ENCODE measurements around the gene RPL19.
"Not testable (repeated sequence)": the region's sequence is repeated elsewhere in the genome, so short reads cannot be mapped to it uniquely, and the experiment has no call there.

RPL19 gene

DNA sequence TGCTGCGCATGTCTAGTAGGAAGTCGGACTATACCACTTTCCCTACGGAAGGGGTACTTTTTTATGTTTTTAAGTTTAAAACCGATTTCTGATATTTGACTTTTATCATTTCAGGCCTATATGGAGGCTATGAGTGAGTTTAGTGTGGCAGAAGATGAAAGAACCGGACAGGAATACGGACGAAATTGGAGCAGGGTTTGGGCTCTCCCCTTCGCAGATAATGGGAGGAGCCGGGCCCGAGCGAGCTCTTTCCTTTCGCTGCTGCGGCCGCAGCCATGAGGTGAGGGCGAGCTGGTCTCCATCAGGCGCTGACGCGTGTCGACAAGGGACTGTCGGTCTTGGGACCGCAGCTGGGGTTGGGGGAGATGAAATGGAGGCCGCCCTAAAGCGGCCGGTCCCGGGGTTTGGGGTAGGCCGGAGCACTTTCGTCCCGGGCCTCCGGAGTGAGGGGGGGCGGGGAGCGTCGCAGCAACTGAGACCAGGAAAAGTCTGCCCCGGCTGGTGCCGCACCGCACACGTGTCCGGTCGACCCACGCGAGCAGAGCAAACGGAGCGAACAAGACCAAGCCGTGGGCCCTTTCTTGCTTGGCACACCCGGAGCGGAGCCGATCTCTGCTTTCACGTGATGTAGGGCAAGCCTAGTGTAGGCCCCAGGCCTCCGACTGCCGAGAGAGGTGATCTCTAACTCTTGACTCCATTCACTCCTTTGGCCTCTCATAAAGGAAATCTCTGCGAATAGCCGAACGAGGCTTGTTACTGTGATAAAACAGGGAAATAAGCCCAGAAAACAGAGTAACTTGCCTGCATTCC is at the start of gene RPL19:
Gene RPL19, plus strand, starts transcription at position 214 of the 810 bp plus-strand sequence. Its CDS starts 62 bp downstream, at position 276.
- DNase-seq = no peak

DNA sequence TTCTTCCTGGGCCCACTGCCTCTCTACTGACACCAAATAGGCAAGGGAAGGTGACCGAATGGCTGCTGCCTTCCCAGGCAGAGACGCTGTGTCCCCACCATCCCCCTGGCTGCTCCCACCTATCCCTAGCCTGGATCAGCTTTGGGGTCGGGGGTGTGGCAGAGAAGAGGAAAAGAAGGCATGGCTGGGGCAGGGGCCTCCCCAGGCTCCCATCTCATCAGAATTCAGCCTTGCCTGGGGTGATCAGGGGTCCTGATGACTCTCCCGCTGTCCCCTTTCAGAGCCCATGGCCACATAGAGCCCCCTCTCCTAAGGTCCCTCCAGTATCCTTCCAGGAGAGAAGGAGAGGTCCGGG is 49.3 kb upstream of the RPL19 start:
- no peak for DNase-seq

DNA sequence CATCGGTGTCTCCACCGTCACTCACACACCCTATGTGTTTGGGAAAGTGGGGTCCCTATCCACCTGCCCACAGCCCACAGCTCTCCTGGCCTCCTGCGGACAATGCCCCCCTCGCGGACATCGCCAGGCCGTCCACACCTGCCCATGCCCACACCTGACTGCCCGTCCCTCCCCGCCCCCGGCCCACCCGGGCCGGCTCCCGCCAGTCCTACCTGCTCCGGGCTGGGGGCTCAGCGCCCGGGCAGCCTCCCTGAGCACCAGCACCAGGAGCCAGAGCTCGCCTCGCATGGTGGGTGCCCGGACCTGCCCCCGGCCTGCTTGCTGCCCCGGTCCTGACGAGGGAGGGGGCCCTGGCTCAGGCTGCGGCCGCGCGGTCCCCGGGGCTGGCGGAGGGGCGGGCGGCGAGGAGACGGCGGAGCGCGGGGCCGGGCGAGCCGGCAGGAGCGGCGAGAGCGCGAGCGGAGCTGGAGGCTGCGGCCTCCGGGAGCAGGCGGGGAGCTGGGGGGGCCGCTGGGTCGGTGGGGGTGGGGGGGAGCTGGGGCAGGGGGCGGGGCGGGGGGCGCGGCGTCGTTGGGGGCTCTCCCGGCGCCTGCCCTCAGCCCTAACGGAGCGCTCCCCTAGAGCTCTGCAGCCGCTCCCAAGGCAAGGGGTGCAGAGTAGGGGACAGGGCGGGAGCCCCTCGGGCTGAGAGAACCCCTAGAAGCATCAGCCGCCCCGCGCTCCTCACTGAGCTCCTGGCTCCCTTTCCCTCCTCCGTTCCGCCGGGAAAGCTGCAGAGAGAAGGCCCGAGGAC is 48.7 kb upstream of the RPL19 start, which contains the start of gene PLXDC1:
Gene PLXDC1, minus strand, starts transcription at position 488 of the 793 bp plus-strand sequence. Its CDS starts 200 bp downstream, at position 288.
- no peak for DNase-seq

DNA sequence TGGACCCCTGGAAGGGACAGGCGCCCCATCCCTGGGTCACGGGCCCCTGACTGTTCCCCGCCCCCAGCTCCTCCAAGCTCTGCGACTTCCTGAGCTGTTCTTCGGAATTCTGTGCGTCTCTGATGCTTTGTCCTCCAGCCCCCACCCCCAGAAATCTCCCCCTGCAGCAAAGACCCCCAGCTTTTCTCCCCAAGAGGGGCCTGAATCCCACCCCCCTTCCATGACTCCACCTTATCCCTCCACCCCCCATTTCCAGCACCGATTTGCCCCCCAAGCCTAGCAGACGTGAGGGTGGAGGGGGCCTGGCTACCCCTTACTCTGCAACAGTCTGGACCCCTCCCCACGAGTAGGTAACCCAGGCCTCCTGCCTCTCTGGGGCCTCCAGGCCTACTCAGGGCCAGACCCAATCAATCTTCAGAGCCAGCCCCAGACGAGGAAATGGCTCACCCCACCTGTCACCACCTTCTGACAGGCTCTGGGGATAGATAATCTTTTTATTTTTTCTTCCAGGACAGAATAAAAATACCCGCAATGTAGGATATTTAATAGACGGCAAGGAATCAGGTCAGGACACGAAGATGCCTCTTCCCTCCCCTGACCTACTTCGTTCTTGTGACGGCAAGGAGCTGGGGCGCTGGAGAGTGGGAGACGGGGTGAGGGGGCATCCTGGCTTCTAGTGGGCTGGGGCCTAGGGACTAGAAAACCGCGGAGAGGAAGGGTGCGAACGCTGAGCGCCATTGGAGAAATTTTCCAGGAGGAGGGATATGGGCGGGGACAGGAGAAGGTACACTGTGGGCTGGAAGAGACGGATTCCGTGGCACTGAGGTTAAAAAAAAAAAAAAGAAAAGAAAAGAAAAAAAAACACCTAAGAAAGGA is 47.9 kb upstream of the RPL19 start:
- no peak for DNase-seq

DNA sequence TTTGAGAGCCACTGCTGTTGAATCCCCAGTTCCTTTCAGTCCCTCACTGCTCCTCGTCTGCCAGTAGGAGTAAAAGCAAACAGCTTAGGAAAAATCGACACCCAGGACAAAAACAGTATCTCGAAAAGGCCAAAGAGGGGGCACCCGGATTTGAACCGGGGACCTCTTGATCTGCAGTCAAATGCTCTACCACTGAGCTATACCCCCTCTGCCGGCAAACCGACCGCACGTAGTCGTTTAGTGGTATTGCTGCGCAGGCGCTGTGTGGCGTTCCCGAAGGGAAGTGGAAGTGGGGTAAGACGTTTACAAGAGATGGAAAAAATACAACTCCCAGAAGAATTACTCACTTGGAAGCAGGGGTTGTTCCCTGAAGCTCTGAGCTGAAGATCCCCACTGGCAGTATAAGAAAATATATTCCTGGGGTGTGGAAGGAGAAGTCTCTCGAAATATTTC is 46.5 kb upstream of the RPL19 start:
- DNase-seq = peak; percentile 75

DNA sequence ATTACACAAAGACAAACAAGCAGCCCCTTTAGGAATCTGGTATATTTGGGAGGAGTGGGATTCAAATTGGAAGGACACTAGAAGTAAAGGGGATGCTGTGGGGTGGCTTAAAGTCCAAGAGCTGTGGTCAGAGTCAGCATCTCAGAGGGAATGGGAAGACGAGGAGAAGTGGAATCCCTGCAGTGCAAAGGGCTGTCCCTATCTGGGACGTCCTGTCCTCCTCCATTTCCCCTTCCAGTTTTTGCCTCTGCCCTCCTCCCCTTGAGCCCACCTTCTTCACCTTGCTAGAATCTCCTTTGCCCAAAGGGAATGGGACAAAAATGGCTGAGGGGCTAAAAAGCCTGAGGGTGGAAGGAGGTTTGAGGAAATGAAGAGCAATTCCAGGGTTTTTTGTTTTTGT is 44.4 kb upstream of the RPL19 start:
- DNase-seq = no peak

DNA sequence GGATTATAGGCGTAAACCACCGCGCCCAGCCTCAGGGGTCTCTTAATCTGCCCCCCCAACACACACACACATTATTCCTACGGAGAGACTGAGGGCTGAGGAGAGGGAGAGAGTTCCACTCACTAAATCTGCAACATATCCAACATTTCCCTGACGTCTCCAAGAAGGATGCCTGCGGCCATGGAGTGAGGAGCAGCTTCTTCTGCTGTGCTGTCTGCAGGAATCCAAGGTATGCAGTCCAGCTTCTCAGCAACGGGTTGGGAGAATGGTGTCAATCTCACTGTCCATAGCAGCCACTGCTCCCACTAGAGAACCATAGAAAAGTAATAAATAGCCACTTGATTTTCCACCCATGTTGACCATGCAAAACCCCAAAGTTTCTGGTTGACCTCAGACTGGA is 43.6 kb upstream of the RPL19 start:
- DNase-seq = no peak

DNA sequence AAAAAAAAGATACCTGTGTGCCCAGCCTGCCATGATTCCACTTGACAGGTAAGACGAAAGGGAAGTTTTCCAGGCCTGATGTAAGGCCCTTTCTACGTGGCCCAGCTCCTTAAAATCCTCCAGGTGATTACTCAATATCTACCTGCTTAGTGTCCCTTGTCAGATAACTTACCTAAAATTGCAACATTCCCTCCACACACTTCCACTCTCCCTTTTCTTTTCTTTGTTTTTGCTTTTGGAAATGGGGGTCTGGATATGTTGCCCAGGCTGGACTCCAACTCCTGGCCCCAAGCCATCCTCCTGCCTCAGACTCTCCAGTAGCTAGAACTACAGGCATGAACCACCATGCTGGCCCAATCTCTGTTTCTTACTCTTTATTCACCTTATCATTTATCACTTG is 41.5 kb upstream of the RPL19 start:
- DNase-seq = no peak

DNA sequence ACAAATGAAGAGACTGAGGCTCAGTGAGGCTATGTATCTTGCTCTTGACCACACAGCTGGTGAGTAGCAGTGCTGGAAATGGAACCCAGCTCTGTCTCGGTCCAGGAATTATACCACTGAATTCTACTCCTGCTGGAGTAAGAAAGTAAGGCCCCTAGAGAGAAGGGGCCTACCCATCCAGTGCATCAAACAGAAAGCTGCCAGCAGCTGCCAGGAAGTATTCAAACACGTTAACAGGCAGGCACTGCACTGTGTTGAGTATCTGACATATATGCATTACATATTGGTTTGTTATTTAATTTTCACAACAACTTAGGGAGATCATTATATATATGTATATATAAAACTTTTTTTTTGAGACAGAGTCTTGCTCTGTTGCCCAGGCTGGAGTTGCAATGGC is 38.1 kb upstream of the RPL19 start:
- DNase-seq = no peak

DNA sequence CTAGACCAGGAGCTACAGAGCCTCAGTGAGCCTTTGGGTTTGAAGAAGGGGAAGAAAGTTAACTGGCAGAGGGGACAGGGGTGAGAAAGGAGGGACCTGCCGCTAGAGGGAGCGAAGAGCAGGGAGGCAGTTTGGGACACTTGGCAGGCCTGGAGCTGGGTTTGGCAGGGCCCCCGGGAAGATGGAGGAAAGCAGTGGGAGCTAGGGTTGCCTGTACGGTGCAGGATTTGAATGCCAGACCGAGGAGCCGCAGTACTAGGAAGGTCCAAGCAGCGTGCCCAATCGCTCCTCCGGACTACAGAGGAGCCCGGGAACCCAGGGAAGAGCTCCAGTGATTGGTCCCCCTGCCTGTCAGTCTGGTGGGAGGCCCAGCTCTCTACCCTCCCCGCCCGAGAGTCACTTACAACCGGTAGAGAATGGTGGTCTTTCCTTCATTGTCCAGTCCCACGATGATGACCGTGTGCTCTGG is 35.4 kb upstream of the RPL19 start:
- peak; percentile 26 for DNase-seq

DNA sequence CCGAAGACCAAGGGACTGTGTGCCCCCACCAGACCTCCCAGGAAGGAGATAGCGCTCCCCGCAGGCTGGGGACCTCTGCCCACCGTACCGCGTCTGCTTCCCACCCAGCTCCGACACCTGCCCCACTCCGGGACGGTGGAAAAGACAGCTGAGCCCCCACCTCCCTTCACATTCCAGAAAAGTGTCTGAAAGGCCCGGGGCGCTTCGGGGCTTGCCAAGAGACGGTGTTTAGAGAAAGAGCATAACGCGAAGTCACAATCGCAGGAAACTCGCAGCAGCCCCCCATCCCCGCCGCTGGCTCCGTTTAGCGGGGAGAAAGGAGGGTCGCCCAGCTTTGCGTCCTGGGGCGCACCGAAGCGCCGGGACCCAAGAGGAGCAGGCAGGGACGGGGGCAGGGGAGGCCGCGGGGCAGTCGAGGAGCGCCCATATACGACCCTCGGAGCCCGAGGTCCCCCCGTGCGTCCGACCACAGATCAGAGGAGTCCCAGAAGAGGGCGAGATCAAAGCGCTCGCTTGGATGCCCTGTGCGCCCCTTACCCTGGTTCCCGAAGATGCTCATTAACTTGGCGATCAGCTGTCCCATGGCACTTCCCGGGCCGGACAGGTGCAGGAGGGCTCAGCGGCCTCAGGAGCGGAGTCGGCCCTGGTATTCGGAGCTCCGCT is 34.8 kb upstream of the RPL19 start:
- DNase-seq = no peak

DNA sequence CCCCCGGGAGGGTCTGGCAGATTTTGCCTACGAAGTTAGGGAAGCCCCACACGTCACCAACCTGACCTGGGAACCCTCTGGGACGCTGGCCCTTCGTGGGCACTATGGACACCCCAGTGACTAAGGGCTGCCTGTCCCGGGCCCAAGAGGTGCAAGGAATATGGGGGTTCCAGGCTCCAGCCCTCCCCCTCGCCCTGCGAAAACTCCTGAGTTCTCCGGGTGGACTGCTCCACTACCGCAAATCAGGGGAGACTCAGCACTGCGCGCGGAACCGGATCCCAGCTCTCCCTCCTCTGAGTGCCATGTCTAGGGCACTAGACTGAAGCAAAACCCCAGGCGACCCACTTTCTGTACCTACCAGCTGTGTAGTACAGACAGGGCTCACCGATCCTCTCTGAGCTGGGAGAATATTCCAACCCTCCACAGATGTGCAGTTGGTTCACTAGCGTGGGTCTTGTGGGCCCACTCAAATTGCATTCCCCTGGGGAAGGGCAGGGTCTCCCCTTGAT is 34.2 kb upstream of the RPL19 start, which contains the start of gene ARL5C:
Gene ARL5C, minus strand, starts transcription at position 321 of the 509 bp plus-strand sequence. CDS start 401 bp downstream, outside the sequence.
- DNase-seq = no peak

DNA sequence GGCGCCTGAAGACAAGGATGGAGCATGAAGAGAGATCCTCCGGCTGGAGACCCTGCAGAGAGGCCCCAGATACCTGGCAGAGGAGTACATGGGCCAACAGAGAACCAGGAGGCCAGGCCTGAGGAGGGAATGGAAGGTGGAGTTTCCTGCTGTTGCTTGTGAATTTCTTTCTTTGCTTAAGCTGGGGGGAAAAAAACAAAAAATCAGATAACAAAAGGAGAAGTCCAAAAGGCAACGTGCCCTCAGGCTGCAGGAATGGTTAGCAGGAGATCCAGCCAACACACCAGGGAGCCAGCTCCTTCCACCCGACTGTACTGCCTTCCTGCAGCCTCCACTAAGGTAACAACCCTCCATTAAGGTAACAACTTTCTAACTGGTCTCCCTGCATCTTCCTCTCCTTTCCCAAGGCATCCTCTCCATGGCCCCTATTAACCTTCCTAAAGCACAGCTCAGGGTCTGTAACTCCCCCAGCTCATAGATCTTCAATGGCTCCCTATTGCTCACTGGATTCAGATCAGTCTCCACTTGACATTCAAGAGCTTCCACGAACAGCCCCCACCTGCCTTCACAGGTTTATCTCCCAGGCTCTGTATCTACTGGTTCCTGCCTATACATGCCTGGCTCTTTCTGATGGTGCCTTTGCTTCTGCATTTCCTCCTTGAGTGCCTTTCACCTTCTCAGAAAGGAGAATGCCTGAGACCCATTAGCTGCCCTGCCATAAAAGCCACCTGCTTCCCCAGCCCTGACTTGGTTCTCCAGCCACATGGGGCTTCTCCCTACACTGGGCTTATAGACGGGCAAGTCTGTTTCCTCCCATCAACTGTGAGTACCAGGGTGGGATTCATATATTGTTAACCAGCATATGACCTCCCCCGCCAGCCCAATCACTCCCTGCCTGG is 33.4 kb upstream of the RPL19 start:
- no peak for DNase-seq

DNA sequence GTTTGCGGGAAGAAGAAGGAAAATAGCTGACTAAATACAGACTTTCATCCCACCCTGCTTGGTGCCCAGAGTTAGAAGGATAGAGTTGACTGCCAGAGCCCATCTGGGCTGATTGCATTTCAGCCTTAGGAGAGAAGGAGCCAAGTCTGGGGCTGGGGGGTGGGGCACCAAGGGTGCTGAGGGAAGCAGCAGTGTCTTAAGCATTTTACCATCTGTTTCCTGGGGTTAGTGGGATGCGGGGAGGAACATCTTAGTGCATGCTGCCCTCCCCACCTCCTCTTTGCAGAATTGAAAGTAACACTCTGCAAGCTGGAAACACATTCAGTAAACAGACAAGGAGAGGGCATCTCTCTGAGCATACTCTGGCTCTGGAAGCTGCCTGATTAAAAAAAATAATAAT is 32.6 kb upstream of the RPL19 start:
- DNase-seq = no peak

DNA sequence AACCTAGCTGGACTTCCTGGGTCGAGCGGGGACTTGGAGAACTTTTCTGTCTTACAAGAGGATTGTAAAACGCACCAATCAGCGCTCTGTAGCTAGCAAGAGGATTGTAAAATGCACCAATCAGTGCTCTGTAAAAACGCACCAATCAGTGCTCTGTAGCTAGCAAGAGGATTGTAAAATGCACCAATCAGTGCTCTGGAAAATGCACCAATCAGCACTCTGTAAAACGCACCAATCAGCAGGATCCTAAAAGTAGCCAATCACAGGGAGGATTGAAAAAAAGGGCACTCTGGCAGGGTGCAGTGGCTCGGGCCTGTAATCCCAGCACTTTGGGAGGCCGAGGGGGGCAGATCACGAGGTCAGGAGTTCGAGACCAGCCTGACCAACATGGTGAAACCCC is 31.6 kb upstream of the RPL19 start:
- not testable (repeated sequence) for DNase-seq

DNA sequence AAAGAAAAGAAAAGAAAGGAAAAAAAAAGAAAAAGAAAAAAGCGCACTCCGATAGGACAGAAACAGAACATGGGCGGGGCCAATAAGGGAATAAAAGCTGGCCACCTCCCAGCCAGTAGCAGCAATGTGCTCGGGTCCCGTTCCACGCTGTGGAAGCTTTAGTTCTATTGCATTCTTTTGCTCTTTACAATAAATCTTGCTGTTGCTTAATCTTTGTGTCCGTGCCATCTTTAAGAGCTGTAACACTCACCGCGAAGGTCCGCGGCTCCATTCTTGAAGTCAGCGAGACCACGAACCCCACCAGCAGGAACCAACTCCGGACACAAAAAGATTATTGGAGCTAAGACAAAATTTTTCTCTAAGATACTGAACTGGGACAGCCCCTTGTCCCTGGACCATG is 31.0 kb upstream of the RPL19 start:
- DNase-seq = no peak

DNA sequence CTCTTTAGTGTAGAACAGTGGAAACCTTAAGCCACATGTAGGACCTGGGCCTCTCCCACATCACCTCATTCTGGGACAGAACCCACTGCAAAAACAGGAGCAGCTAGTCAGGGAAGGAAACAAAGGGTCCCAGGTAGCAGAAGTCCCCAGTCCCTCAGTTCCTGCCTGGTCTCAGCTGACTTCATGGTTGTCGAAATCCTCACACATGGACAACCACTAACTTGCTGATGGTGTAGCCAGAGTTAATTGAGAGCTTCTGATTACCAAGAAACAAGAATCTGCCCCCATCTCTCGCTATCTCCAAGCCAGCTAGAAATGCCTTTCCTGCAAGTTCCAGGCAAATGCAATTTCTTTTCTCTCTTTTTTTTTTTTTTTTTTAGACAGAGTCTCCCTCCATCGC is 30.6 kb upstream of the RPL19 start:
- DNase-seq = no peak

DNA sequence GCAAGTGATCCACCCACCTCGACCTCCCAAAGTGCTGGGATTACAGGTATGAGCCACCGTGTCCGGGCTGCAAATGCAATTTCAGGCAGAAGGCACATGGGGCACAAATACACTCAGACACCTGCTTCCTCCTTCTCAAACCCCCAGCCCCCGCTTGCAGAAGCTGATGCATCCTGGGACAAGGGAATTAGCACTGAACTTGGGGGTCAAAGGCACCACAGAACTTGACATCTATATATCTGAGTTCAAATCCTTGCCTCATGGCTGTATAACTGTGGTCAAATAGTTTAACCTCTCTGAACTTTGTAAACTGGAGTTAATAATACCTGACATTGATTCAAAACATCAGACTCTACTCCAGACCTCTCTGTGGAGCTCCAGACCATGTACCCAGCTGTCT is 30.0 kb upstream of the RPL19 start:
- DNase-seq = no peak

DNA sequence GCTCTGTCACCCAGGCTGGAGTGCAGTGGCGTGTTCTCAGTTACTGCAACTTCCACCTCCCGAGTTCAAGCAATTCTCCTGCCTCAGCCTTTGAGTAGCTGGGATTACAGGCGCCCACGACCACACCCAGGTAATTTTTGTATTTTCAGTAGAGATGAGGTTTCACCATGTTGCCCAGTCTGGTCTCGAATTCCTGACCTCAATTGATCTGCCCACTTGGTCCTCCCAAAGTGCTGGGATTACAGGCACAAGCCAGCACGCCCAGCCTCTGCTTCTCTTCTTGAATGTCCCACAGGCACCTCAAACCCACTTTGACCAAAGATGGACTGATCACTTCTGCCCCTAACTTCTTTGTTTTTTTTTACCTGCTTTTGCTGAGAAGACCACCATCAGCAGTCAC is 29.5 kb upstream of the RPL19 start:
- DNase-seq = no peak

DNA sequence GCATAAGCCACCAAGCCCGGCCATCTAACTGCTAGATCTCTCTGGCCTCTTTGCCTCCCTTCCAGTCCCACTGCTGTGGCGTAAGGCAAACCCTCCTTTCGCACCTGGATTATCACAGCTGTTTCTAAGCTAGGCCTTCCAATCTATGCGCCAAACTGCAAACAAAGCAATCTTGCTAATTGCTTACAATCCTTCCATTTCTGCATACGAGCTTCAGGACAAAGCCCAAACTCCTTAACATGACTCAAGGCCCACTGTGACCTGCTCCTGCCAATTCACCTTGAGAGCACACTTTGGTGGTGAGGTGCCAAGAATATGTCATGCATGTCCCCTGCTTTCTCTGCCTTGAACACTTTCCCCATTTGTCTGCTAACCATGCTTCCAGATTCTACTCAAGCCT is 28.1 kb upstream of the RPL19 start:
- no peak for DNase-seq

DNA sequence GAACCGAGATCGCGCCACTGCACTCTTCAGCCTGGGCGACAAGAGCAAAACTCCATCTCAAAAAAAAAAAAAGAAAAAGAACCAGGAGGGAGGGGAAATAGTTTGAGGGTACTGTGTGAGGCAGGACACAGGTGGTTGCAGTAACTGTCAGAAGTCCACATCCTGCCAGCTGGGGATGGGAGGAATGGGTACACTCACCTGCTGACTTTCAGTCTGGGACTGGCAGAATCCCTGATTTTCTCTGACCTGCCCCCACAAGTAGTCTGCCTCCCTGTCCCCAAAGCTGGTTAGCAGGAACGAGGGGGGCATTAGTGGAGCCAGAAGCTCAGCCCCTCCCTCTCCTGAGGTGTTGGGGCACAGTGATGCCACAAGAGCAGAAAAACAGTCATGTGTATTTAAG is 27.0 kb upstream of the RPL19 start:
- no peak for DNase-seq

Data from SHP77 treated with DMSO at 0.1 percent for 48 hours (cell line).